ENCODE measurements around the gene PMM2.

Gene PMM2

GRCh38 chr16:8889893-8890548 is 92.4 kb downstream of the PMM2 start:
- no peaks in the 10 kb centered on the region for H3K9me3 ChIP-seq
- intact Hi-C loops (cut with DNase I; ENCODE audit: low total_unique reads) = loop anchor here (5.0 kb wide), 1 partner anchor 228 kb away; no protein-coding TSS in a partner anchor
- no peak for DNase-seq
- no peak overlapping the region for H3K4me3 ChIP-seq
- peaks cover 35 to 66% (median 48%) of the 10 kb centered on the region in 3 donors for H3K36me3 ChIP-seq
- peaks cover 0 to 16% (median 7%) of the 10 kb centered on the region in 4 donors for H3K4me1 ChIP-seq
- H3K27me3 ChIP-seq = peaks cover 0 to 2% of the 10 kb centered on the region in 2 donors
- no peak for TF ChIP-seq CTCF (IDR thresholded peaks at IDR 0.05)
- H3K27ac ChIP-seq = no peak overlapping the region

- H3K36me3 ChIP-seq = peaks cover 40 to 72% (median 54%) of the 10 kb centered on the region in 3 donors
- no peak for DNase-seq
- TF ChIP-seq CTCF (IDR thresholded peaks at IDR 0.05) = no peak
- H3K27me3 ChIP-seq = no peaks in the 10 kb centered on the region
- H3K4me1 ChIP-seq = peaks cover 0 to 16% (median 7%) of the 10 kb centered on the region in 4 donors
- H3K9me3 ChIP-seq = no peaks in the 10 kb centered on the region
- no peak overlapping the region for H3K4me3 ChIP-seq
- intact Hi-C loops (cut with DNase I; ENCODE audit: low total_unique reads) = no loop called here
- H3K27ac ChIP-seq = no peak overlapping the region
Observed at GRCh38 chr16:8890549-8890921, 92.9 kb downstream of the PMM2 start.

GRCh38 chr16:8892101-8892575 is 94.5 kb downstream of the PMM2 start:
- Histone ChIP-seq H3K36me3 (peaks cover 56 to 88% (median 69%) of the 10 kb centered on the region in 3 donors), H3K9me3 (no peaks in the 10 kb centered on the region), H3K4me3 (no peak overlapping the region), H3K27ac (no peak overlapping the region), H3K4me1 (peaks cover 0 to 4% (median 0%) of the 10 kb centered on the region in 4 donors), H3K27me3 (no peaks in the 10 kb centered on the region)
- no peak for TF ChIP-seq CTCF (IDR thresholded peaks at IDR 0.05)
- intact Hi-C loops (cut with DNase I; ENCODE audit: low total_unique reads) = no loop called here
- peak in 1 of 2 donors; percentile 65 for DNase-seq

GRCh38 chr16:8893426-8893825 is 95.8 kb downstream of the PMM2 start:
- Histone ChIP-seq H3K4me3 (no peak overlapping the region), H3K27me3 (no peaks in the 10 kb centered on the region), H3K9me3 (no peaks in the 10 kb centered on the region), H3K36me3 (peaks cover 68 to 95% (median 80%) of the 10 kb centered on the region in 3 donors), H3K27ac (no peak overlapping the region), H3K4me1 (peaks cover 0 to 2% (median 0%) of the 10 kb centered on the region in 4 donors)
- no peak for TF ChIP-seq CTCF (IDR thresholded peaks at IDR 0.05)
- intact Hi-C loops (cut with DNase I; ENCODE audit: low total_unique reads) = no loop called here
- DNase-seq = no peak

GRCh38 chr16:8893976-8894690 is 96.5 kb downstream of the PMM2 start:
- peak in 1 of 2 donors; percentile 63 for DNase-seq
- Histone ChIP-seq H3K4me3 (no peak overlapping the region), H3K4me1 (no peaks in the 10 kb centered on the region), H3K27me3 (no peaks in the 10 kb centered on the region), H3K9me3 (no peaks in the 10 kb centered on the region), H3K36me3 (peaks cover 75 to 100% (median 87%) of the 10 kb centered on the region in 3 donors), H3K27ac (no peak overlapping the region)
- TF ChIP-seq CTCF (IDR thresholded peaks at IDR 0.05) = no peak
- intact Hi-C loops (cut with DNase I; ENCODE audit: low total_unique reads) = no loop called here
